Measurements from ENCODE around the gene LRP1. TPM values are rescaled to one million over a fixed set of nuclear protein-coding genes. Genes with fewer than 3 reads are reported as not detected.
A peak's percentile ranks its signal among the peaks of the same experiment; 100 is the strongest.

The LRP1 gene
- total RNA-seq, 1 donor from 2014 or later: 708 TPM

GRCh38 chr12:57158665-57159064 lies 30.4 kb downstream of the LRP1 start:
- TF ChIP-seq CTCF (IDR thresholded peaks at IDR 0.05): no peak
- Histone ChIP-seq H3K36me3 (peaks cover 92 to 98% of the 10 kb centered on the region in 2 donors), H3K27me3 (no peaks in the 10 kb centered on the region), H3K4me3 (no peak overlapping the region), H3K4me1 (peaks cover 6 to 12% of the 10 kb centered on the region in 2 donors), H3K27ac (peak overlapping the region; percentile 26 to 48), H3K9me3 (no peaks in the 10 kb centered on the region)
- DNase-seq (ENCODE audit: low spot score in 2 of 2): no peak
- intact Hi-C loops (cut with DNase I): no loop called here

- H3K4me3 ChIP-seq: no peak overlapping the region
- intact Hi-C loops (cut with DNase I): no loop called here
- no peaks in the 10 kb centered on the region for H3K9me3 ChIP-seq
- no peaks in the 10 kb centered on the region for H3K27me3 ChIP-seq
- no peak for DNase-seq (ENCODE audit: low spot score in 2 of 2)
- peak overlapping the region in 1 of 2 donors; percentile 26 for H3K27ac ChIP-seq
- no peak for TF ChIP-seq CTCF (IDR thresholded peaks at IDR 0.05)
- H3K36me3 ChIP-seq: peaks cover 86 to 98% of the 10 kb centered on the region in 2 donors
- peaks cover 6 to 9% of the 10 kb centered on the region in 2 donors for H3K4me1 ChIP-seq
Observed at GRCh38 chr12:57159311-57159710, 31.0 kb downstream of the LRP1 start.

GRCh38 chr12:57160040-57160439 lies 31.8 kb downstream of the LRP1 start:
- Histone ChIP-seq H3K27me3 (no peaks in the 10 kb centered on the region), H3K4me3 (no peak overlapping the region), H3K4me1 (peaks cover 6 to 9% of the 10 kb centered on the region in 2 donors), H3K27ac (peak overlapping the region in 1 of 2 donors; percentile 26), H3K36me3 (peaks cover 84 to 98% of the 10 kb centered on the region in 2 donors), H3K9me3 (no peaks in the 10 kb centered on the region)
- intact Hi-C loops (cut with DNase I): no loop called here
- TF ChIP-seq CTCF (IDR thresholded peaks at IDR 0.05): no peak
- no peak for DNase-seq (ENCODE audit: low spot score in 2 of 2)

GRCh38 chr12:57160741-57161140 lies 32.5 kb downstream of the LRP1 start:
- peaks cover 6 to 9% of the 10 kb centered on the region in 2 donors for H3K4me1 ChIP-seq
- no peak for DNase-seq (ENCODE audit: low spot score in 2 of 2)
- H3K4me3 ChIP-seq: no peak overlapping the region
- H3K36me3 ChIP-seq: peaks cover 81 to 98% of the 10 kb centered on the region in 2 donors
- no peak overlapping the region for H3K27ac ChIP-seq
- no peaks in the 10 kb centered on the region for H3K27me3 ChIP-seq
- intact Hi-C loops (cut with DNase I): no loop called here
- no peak for TF ChIP-seq CTCF (IDR thresholded peaks at IDR 0.05)
- H3K9me3 ChIP-seq: no peaks in the 10 kb centered on the region

- peaks cover 81 to 98% of the 10 kb centered on the region in 2 donors for H3K36me3 ChIP-seq
- no peak overlapping the region for H3K4me3 ChIP-seq
- peaks cover 6 to 9% of the 10 kb centered on the region in 2 donors for H3K4me1 ChIP-seq
- no peaks in the 10 kb centered on the region for H3K27me3 ChIP-seq
- intact Hi-C loops (cut with DNase I): no loop called here
- H3K9me3 ChIP-seq: no peaks in the 10 kb centered on the region
- no peak overlapping the region for H3K27ac ChIP-seq
- DNase-seq (ENCODE audit: low spot score in 2 of 2): no peak
- TF ChIP-seq CTCF (IDR thresholded peaks at IDR 0.05): no peak
Observed at GRCh38 chr12:57161491-57161890, 33.2 kb downstream of the LRP1 start.
